ENCODE results near the gene CA5B. TPM values are rescaled to one million over a fixed set of nuclear protein-coding genes. Genes with fewer than 3 reads are reported as not detected.
"Not testable (repeated sequence)": the region's sequence is repeated elsewhere in the genome, so short reads cannot be mapped to it uniquely, and the experiment has no call there.

Gene CA5B
- total RNA-seq, 1 experiment from 2014 or later: 6.8 TPM

- no peak for DNase-seq (ENCODE audit: low read depth)
These were observed 76.8 kb downstream of the CA5B start for GRCh38 chrX:15814771-15815365.

GRCh38 chrX:15815779-15816437 is 77.8 kb downstream of the CA5B start:
- DNase-seq (ENCODE audit: low read depth): peak; percentile 18

GRCh38 chrX:15816438-15816809 is 78.4 kb downstream of the CA5B start:
- DNase-seq (ENCODE audit: low read depth): no peak

- no peak for DNase-seq (ENCODE audit: low read depth)
These were observed 78.8 kb downstream of the CA5B start for GRCh38 chrX:15816886-15817285.

GRCh38 chrX:15820106-15821073 is 82.3 kb downstream of the CA5B start:
- DNase-seq (ENCODE audit: low read depth): peak; percentile 13

- no peak for DNase-seq (ENCODE audit: low read depth)
These were observed 84.9 kb downstream of the CA5B start for GRCh38 chrX:15822922-15823321.

GRCh38 chrX:15825936-15826335 is 87.9 kb downstream of the CA5B start:
- no peak for DNase-seq (ENCODE audit: low read depth)

GRCh38 chrX:15829217-15829616 is 91.1 kb downstream of the CA5B start:
- no peak for DNase-seq (ENCODE audit: low read depth)

- DNase-seq (ENCODE audit: low read depth): not testable (repeated sequence)
These were observed 93.3 kb downstream of the CA5B start for GRCh38 chrX:15831347-15831746.

GRCh38 chrX:15834053-15834452 is 96.0 kb downstream of the CA5B start:
- no peak for DNase-seq (ENCODE audit: low read depth)

- DNase-seq (ENCODE audit: low read depth): peak; percentile 29
These were observed 96.9 kb downstream of the CA5B start for GRCh38 chrX:15834827-15835595.

Other genes starting within 250 kb of the CA5B start
- 25.4 and 32.6 TPM in 2 replicates for gene PIR, start 244.9 kb upstream of the CA5B start, total RNA-seq (2014; rRNA removed; shearing (Covaris generic))
- not detected in 2 replicates for gene BMX, start 237.5 kb upstream of the CA5B start, total RNA-seq (2014; rRNA removed; shearing (Covaris generic))
- 1.4 and 6.6 TPM in 2 replicates for gene ACE2, start 137.3 kb upstream of the CA5B start, total RNA-seq (2014; rRNA removed; shearing (Covaris generic))
- gene CLTRN, start 73.5 kb upstream of the CA5B start, total RNA-seq (2014; rRNA removed; shearing (Covaris generic)): 2.8 and 4.4 TPM in 2 replicates
- gene ZRSR2, start 52.2 kb downstream of the CA5B start, total RNA-seq (2014; rRNA removed; shearing (Covaris generic)): 1.9 and 4.2 TPM in 2 replicates
- 95.9 and 112 TPM in 2 replicates for gene AP1S2, start 116.5 kb downstream of the CA5B start, total RNA-seq (2014; rRNA removed; shearing (Covaris generic))